ENCODE data around the gene ARHGAP26. TPM values are rescaled to one million over a fixed set of nuclear protein-coding genes. Genes with fewer than 3 reads are reported as not detected.
A peak's percentile ranks its signal among the peaks of the same experiment; 100 is the strongest.

Gene ARHGAP26
- total RNA-seq, 2 experiments from 2014 or later: 10.2 to 11.0 TPM

DNA sequence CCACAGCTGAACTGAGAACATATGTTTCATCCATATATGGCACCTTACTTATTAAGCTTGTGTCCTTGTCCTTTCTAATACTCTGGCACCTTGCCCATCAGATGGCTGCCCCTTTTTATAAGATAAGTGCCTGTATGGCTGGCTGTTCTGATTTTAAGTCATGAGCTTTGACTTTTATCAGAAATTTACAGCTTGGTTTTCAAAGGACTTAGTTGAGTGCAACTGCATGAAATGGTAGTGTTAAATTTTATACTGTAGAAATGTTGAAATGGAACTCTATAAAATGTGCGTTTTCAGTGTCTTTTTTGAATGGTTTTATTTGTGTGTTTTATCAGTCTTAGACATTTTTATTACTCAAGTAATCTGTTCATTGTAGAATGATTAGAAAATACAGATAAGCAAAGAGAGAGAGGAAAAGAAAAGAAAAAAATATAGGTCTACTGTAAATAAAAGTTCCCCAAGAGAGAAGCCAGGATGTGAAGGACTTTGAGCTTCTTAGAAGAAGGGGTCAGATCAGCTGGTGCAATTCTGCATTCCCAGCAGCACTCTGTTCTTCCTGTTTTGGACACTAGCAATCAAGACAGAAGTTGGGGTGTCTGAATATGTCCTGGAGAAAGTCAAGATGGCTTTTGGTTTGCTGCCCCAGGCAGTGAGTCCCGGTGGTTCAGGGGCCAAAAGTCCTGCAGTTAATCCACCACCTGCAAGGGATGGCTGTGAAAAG is 38.9 kb downstream of the ARHGAP26 start:
- Mint-ChIP-seq H3K36me3 (peaks cover 3% of the 10 kb centered on the region), H3K27ac (no peak overlapping the region), H3K4me3 (no peak overlapping the region), H3K27me3 (no peaks in the 10 kb centered on the region), H3K9me3 (no peaks in the 10 kb centered on the region), H3K4me1 (peaks cover 20% of the 10 kb centered on the region)
- DNase-seq: no peak

DNA sequence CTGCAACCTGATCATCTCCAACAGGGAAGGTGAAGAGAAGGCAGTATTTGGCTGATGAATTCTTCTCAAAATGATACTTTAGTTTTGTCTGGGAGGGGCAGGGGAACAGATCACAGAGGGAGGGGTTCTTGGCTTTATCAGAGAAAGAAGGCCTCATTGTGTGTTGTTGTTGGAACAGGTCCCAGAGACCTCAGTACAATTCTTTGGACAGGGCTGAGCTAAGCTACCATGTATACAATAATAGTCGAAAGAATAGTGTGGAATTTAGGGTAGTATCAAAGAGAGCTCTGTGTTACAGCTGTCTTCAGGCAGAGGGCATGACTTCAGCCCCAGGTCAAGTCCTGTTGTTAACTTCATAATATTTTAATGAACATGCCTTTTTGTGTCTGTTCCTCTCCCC is 39.9 kb downstream of the ARHGAP26 start:
- Mint-ChIP-seq H3K4me3 (no peak overlapping the region), H3K27ac (no peak overlapping the region), H3K4me1 (peaks cover 20% of the 10 kb centered on the region)

DNA sequence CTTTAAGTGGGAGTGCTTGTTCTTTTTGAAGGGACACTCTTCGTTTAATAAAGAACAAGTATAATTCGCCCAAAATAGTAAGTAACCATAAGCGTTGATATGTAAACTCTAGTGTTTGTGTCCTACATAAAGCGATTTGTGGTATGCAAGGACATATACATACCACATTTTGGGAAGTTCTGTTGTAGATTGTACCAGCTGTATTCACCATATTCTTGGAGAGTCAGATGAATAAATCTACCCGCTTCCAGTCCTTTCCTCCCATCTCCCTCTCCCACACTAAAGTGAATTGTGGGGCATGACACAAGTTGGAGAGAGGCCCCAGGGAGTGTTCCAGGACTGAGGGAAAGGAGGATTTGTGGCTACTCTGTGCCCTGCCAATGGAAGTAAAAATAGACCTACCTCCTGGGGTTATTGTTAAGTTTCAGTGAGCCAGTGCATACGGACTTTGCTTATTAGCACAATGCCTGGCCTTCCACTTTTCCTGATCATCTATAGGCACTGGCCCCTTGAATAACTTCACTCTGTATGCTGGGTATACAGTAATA is 40.6 kb downstream of the ARHGAP26 start:
- Mint-ChIP-seq H3K9me3 (no peaks in the 10 kb centered on the region), H3K36me3 (peaks cover 3% of the 10 kb centered on the region), H3K4me1 (peaks cover 20% of the 10 kb centered on the region), H3K27me3 (no peaks in the 10 kb centered on the region), H3K27ac (no peak overlapping the region), H3K4me3 (no peak overlapping the region)
- DNase-seq: no peak

More for the DNA sequence above, 39.9 kb downstream of the ARHGAP26 start:
- peaks cover 3% of the 10 kb centered on the region for H3K36me3 Mint-ChIP-seq
- H3K27me3 Mint-ChIP-seq: no peaks in the 10 kb centered on the region
- DNase-seq: no peak
- H3K9me3 Mint-ChIP-seq: no peaks in the 10 kb centered on the region

DNA sequence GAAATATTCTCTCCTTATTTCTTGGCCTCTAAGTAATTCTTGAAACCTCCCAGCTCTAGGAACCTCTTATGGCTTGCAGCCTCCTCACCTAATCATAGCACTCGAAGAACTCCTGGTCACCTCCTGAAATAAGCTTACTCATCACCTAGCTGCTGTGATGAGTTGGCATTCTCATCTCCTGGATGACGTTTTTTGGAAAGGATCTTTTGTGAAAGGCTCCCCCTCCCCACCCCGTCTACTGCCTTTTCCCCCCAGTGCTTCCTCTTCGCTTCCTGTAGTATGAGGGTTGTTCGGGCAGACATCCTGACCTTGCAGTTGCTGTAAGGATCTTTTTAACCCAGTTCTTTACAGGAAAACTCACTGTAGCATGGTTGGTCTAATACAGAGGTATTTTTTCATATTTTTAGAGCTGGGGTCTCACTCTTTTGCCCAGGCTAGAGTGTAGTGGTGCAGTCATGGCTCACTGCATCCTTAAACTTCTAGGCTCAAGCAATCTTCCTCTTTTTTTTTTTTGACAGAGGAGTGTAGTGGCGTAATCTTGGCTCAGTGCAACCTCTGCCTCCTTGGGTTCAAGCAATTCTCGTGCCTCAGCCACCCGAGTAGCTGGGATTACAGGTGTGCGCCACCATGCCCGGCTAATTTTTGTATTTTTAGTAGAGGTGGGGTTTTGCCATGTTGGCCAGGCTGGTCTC is 41.8 kb downstream of the ARHGAP26 start:
- H3K36me3 Mint-ChIP-seq: peaks cover 3% of the 10 kb centered on the region
- H3K4me3 Mint-ChIP-seq: no peak overlapping the region
- H3K27me3 Mint-ChIP-seq: no peaks in the 10 kb centered on the region

DNA sequence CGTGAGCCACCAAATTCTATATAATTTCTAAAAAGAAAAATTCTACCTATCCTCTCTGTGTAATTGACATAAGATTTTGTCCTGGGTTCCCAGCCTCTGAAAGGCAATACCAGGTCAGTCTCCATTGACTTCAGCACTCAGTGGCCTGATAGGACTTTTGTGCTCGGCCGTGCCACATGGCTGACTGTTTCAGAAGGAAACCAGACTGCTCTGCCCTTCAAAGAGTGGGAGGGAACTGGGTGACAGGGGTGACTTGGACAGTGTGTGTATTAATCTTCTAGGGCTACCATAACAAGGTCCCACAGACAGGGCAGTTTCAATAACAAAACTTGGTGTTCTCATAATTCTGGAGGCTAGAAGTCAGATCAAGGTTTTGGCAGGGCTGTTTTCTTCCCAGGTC is 43.0 kb downstream of the ARHGAP26 start:
- Mint-ChIP-seq H3K27ac (no peak overlapping the region), H3K4me1 (peaks cover 28% of the 10 kb centered on the region), H3K9me3 (no peaks in the 10 kb centered on the region), H3K36me3 (peaks cover 6% of the 10 kb centered on the region), H3K4me3 (no peak overlapping the region), H3K27me3 (no peaks in the 10 kb centered on the region)
- no peak for DNase-seq

More for the DNA sequence above, 41.8 kb downstream of the ARHGAP26 start:
- no peak overlapping the region for H3K27ac Mint-ChIP-seq
- H3K9me3 Mint-ChIP-seq: no peaks in the 10 kb centered on the region
- peaks cover 20% of the 10 kb centered on the region for H3K4me1 Mint-ChIP-seq
- no peak for DNase-seq

DNA sequence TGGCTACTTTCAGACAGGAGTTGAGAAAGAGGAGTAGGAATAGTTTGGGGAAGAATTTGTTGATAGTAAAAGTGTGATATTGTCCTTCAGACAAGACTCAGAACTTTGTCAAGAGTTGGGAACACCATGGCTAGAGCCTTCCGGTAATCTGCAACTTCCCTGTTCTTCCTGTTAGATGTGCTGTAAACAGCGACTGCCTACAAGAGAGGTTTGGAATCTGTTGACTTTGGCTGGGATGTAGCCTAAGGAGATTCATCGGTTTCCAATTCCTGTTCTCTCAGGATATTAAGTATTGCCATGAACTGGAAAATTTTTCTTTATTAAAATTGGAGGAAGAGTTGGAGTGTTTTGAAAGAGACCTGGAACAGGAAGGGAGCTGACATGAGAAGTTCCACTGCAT is 43.9 kb downstream of the ARHGAP26 start:
- H3K9me3 Mint-ChIP-seq: no peaks in the 10 kb centered on the region
- no peak for DNase-seq
- no peak overlapping the region for H3K4me3 Mint-ChIP-seq

DNA sequence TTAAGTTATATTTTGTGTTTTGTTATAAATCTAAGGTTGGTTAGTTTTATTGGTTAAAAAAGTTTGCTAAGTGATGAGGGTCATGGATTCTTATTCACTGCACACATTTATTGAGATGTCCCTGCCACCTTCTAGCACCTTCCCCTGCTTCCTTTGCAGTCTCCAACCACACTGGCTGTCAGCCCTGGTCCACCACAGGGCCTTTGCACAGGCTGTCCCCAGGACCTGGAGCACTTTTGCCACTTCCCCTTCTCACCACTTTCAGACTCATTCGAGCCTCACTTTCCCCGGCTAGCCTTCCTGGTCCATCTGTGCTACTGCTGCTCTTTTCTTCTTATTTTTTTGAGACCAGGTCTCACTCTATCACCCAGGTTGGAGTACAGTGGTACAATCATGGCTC is 45.3 kb downstream of the ARHGAP26 start:
- Mint-ChIP-seq H3K9me3 (no peaks in the 10 kb centered on the region), H3K36me3 (peaks cover 6% of the 10 kb centered on the region), H3K27me3 (no peaks in the 10 kb centered on the region), H3K4me3 (no peak overlapping the region), H3K27ac (no peak overlapping the region), H3K4me1 (peaks cover 19% of the 10 kb centered on the region)
- no peak for DNase-seq

More for the DNA sequence above, 43.9 kb downstream of the ARHGAP26 start:
- Mint-ChIP-seq H3K27me3 (no peaks in the 10 kb centered on the region), H3K36me3 (peaks cover 4% of the 10 kb centered on the region), H3K27ac (no peak overlapping the region), H3K4me1 (peaks cover 20% of the 10 kb centered on the region)

DNA sequence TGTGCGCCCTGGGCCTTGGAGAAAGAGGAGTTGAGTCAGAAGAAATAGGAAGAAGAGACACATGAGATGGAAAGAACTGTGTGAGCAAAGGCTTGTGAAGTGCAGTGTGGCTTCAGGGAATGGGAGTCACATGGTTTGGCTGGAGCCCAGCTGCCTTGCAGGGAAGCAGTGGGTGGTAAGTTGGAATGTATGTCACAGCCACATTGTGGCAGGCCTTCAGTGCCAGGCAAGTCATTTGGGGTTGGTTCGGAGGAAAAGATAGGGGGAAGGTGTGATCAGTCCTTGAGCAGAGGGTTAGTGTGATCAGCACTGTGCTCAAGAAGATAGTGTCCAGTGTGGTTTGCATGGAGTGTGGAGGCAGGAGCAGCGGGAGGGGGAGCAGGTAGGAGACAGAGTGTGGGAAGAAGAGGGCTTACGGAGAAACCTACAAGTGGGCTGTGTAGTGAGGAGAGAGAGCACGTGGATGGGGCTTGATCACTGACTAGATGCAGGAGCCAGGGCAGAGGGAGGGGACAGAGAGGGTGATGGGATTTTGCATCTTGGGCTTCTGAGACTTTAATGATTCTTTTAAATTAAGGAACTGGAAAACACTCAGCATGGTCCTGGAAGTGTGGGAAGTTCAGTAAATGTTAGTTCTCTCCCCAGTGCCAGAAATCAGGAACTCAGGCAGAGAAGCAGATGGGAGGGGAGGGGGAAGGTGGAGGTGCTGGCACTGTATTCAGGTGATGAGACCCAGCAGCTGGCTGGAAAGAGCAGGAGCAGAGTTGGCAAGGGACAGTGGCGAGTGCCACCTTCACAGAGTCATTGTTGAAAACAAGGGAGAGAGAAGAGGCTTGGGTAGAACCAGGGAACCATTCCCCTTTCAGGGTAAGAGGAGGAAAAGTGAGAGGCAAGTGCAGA is 46.6 kb downstream of the ARHGAP26 start:
- H3K4me1 Mint-ChIP-seq: peaks cover 19% of the 10 kb centered on the region
- H3K27me3 Mint-ChIP-seq: no peaks in the 10 kb centered on the region
- H3K4me3 Mint-ChIP-seq: no peak overlapping the region
- DNase-seq: no peak
- H3K27ac Mint-ChIP-seq: no peak overlapping the region
- peaks cover 6% of the 10 kb centered on the region for H3K36me3 Mint-ChIP-seq
- peaks cover 5% of the 10 kb centered on the region for H3K9me3 Mint-ChIP-seq

DNA sequence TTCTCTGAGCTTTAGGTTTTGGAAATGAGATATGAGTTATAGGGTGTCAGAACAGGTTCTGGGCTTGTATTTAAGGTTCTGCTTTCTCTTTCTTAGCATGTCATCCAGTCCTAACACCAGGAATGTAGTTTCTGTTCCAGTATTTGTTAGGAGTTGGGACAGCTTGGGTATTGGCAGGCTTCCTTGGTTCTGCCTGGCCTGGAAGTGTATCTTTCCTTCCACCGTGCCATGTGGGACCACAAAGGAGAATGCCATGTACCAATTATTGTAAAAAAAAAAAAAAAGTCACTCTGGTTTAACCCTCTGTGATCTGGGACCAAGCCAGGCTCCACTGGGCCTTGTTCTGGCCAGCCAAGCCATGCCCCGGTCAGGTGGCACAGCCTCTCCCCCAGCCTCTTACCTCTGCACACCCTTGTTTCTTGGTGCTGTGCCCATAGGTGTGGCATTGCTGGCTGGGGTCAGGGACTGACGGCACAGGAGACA is 47.8 kb downstream of the ARHGAP26 start:
- H3K4me1 Mint-ChIP-seq: peaks cover 25% of the 10 kb centered on the region
- H3K27me3 Mint-ChIP-seq: no peaks in the 10 kb centered on the region
- peaks cover 6% of the 10 kb centered on the region for H3K36me3 Mint-ChIP-seq
- H3K9me3 Mint-ChIP-seq: peaks cover 5% of the 10 kb centered on the region
- DNase-seq: no peak
- no peak overlapping the region for H3K4me3 Mint-ChIP-seq
- no peak overlapping the region for H3K27ac Mint-ChIP-seq

DNA sequence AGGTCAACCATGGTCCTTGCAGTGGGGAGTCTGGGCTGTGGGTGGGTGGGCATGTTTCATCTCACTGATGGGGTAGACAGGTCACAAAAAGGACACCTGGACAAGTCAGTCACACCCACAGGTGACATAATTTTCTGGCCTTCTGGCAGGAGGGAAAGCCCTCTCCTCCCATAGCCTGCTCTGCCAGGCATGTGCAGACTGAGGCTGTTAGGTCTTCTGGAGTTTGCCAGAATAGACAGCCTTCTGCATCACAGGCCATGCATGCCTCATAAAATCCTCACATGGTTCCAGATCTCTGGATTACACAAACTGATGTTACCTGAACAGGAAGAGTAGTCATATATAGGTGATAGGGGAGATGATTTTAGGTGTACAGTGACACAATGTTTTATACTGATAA is 49.1 kb downstream of the ARHGAP26 start:
- Mint-ChIP-seq H3K4me3 (no peak overlapping the region), H3K27ac (no peak overlapping the region), H3K27me3 (no peaks in the 10 kb centered on the region), H3K4me1 (peaks cover 34% of the 10 kb centered on the region), H3K9me3 (peaks cover 5% of the 10 kb centered on the region), H3K36me3 (peaks cover 6% of the 10 kb centered on the region)
- DNase-seq: no peak

DNA sequence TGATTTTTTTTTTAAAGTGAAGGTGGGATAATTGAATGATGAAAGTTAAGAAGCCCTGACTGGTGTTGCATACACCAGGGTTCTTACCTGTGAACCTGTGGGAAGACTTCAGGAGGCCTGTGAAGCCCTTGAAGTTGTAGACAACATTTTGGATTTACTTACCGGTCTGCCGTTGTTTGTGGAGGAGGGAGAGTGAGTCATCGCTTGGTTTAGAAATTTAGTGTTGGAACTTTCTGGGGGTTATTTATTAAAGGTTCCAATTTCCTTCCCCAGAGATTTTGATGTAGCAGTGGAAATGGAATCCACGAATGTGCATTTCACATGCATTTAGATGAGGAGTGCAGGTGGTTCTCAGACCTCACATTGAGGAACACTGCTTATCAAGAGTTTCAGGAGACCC is 49.6 kb downstream of the ARHGAP26 start:
- peaks cover 6% of the 10 kb centered on the region for H3K36me3 Mint-ChIP-seq
- no peak for DNase-seq
- no peaks in the 10 kb centered on the region for H3K27me3 Mint-ChIP-seq
- peaks cover 5% of the 10 kb centered on the region for H3K9me3 Mint-ChIP-seq
- no peak overlapping the region for H3K4me3 Mint-ChIP-seq
- H3K4me1 Mint-ChIP-seq: peaks cover 38% of the 10 kb centered on the region
- H3K27ac Mint-ChIP-seq: no peak overlapping the region

DNA sequence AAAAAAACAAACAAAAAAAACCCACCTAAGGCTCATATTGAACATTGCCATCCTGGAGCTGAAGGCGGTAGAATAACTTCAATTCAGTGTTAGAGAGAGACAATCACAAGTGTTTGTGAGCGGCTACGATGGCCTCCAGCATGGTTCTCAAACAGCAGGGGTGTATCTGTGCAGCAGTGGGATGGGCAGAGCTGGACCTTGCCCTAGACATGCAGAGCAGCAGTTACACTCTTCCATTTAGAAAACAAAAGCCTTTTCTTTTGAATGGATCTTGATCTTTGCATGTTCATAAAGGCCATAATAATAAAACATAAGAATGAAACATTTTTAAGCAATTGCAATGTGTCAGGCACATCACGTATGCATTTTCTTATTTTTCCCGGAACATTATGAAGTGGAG is 50.3 kb downstream of the ARHGAP26 start:
- H3K4me1 Mint-ChIP-seq: peaks cover 38% of the 10 kb centered on the region
- no peaks in the 10 kb centered on the region for H3K27me3 Mint-ChIP-seq
- peaks cover 6% of the 10 kb centered on the region for H3K36me3 Mint-ChIP-seq
- no peak for DNase-seq
- H3K27ac Mint-ChIP-seq: no peak overlapping the region
- no peak overlapping the region for H3K4me3 Mint-ChIP-seq
- peaks cover 5% of the 10 kb centered on the region for H3K9me3 Mint-ChIP-seq

DNA sequence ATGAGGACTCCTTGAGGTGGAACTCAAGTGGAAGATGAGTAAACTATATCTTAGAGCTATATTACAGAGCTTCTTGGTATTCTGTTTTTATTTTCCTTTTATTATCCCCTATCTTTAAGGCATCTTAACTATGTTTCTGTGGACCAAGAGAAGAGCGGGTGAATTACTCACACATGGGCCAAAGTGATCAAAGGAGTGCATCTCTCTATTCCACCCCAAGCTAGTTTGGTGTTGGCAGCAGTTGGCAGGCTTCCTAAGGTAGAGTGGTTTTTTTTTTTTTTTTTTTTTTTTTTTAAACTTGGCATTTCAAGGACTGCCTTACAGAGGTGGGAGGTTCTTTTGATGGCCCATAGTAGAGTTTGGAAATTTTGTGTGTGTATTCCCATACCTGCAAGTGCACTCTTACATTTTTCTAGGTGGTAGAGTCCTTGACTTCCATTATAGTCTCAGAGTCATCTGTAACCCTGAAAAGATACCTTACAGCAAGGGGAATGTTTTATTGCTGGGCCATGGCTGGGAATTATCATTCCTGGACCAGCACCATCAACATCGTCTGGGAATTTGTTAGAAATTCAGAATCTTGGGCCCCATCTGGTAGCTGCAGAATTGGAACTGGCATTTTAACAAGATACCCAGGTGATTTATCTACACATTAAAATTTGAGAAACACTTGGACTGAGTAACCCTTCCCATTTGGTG is 51.0 kb downstream of the ARHGAP26 start:
- DNase-seq: no peak
- Mint-ChIP-seq H3K27me3 (no peaks in the 10 kb centered on the region), H3K4me1 (peaks cover 43% of the 10 kb centered on the region), H3K27ac (peak overlapping the region; percentile 5), H3K4me3 (no peak overlapping the region), H3K36me3 (peaks cover 5% of the 10 kb centered on the region), H3K9me3 (peaks cover 5% of the 10 kb centered on the region)

DNA sequence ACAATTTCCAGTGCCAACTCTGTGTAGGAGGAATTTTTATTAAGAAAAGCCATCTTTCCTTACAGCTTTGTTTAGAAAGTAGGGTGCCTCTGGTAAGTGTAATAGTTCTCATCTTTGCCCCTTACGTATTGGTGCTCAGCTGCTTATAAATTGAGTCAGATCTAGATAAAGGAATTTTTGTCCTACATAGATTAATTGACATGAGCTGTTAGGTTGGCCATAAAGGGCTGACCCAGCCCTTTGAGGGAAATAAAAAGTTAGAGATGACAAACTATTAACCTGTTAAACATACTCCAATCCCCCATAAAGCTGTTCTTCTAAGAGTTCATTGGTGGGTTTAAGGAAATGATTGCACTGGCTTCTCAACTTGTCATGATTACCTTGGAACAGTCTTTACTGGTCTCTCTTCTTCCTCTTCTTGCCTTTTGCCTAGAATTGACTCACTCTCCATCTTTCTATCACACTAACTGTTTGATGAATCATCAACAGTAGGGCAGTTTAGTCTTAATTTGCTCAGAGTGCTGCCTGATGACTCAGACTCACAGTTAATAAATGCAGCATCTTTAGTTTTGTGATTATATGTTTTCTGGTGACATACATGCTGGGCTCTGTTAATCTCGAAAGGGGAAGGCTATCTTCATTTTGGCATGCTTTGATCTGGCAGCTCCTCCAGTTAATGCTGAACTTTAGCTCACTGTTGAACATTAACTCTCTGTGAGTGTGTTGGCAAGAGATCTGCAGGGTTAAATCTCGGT is 51.7 kb downstream of the ARHGAP26 start:
- DNase-seq: no peak
- Mint-ChIP-seq H3K27me3 (no peaks in the 10 kb centered on the region), H3K4me1 (peaks cover 51% of the 10 kb centered on the region), H3K9me3 (peaks cover 5% of the 10 kb centered on the region), H3K36me3 (peaks cover 5% of the 10 kb centered on the region), H3K4me3 (peak overlapping the region; percentile 1), H3K27ac (peak overlapping the region; percentile 50)
